GM23248 (cell line): Measurements from ENCODE around the gene ZDHHC14.

Source experiments
- EZH2 ChIP-seq: fragments of 200-600 bp; sonication (generic); IDR thresholded peaks from 2 replicates; pipeline ENCODE4 v1.6.1; 2018; ENCODE audit warnings: antibody characterized with exemption, mild to moderate bottlenecking; ENCODE audit not compliant: insufficient read depth, poor library complexity, severe bottlenecking
- EZH2phosphoT487 ChIP-seq: fragments of 200-600 bp; sonication (generic); IDR thresholded peaks from 2 replicates; pipeline ENCODE4 v1.6.1; 2018; ENCODE audit warnings: antibody characterized with exemption, moderate library complexity, mild to moderate bottlenecking, low read depth; ENCODE audit not compliant: insufficient read depth

GRCh38 chr6:157529654-157530039 lies 148.7 kb downstream of the ZDHHC14 start:
- TF ChIP-seq EZH2, result no peak
- TF ChIP-seq EZH2phosphoT487, result no peak
